Lung (tissue), 12 donors: ENCODE results near the gene NFATC1. TPM values are rescaled to one million over a fixed set of nuclear protein-coding genes. Genes with fewer than 3 reads are reported as not detected.
A peak's percentile ranks its signal among the peaks of the same experiment; 100 is the strongest.

ENCODE experiments used
- ATAC-seq: fragments of 200-7000 bp; cut with Tn5 transposase; one replicate; pipeline ENCODE4 v1.9.1; 2020; ENCODE audit warnings: moderate number of reproducible peaks; ENCODE audit not compliant: insufficient read depth, low FRiP score
- DNase-seq, 3 donors: peaks; one replicate each; pipeline ENCODE4 v3.0.0-alpha.2; 2013 to 2017
- H3K27ac ChIP-seq, 2 donors: one replicate each; pipeline ENCODE4 v1.5.1; 2013; ENCODE audit warnings: mild to moderate bottlenecking in 2 of 2, moderate library complexity in 2 of 2, control low read depth in 1 of 2, inconsistent platforms in 1 of 2, low read depth in 1 of 2, low read length in 1 of 2
- H3K27me3 ChIP-seq, 3 donors: one replicate each; pipeline ENCODE4 v1.5.1; 2013; ENCODE audit warnings: low read length in 2 of 3; ENCODE audit not compliant: control insufficient read depth in 3 of 3, insufficient read depth in 3 of 3
- H3K36me3 ChIP-seq, 4 donors: one replicate each; pipeline ENCODE4 v1.5.1; 2013; ENCODE audit warnings: low read length in 4 of 4, mild to moderate bottlenecking in 1 of 4, moderate library complexity in 1 of 4; ENCODE audit not compliant: control insufficient read depth in 4 of 4, insufficient read depth in 4 of 4
- H3K4me1 ChIP-seq, 5 donors: one replicate each; pipeline ENCODE4 v1.5.1; 2013; ENCODE audit warnings: low read length in 5 of 5, mild to moderate bottlenecking in 2 of 5, moderate library complexity in 1 of 5; ENCODE audit not compliant: control insufficient read depth in 5 of 5, insufficient read depth in 5 of 5
- H3K4me3 ChIP-seq: one replicate; pipeline ENCODE4 v1.5.1; 2013; ENCODE audit warnings: mild to moderate bottlenecking, control low read depth, moderate library complexity
- H3K9ac ChIP-seq, 2 donors: one replicate each; pipeline ENCODE4 v1.5.1; 2013; ENCODE audit warnings: low read length in 2 of 2, control low read depth in 1 of 2; ENCODE audit not compliant: insufficient read depth in 1 of 2
- H3K9me3 ChIP-seq, 4 donors: one replicate each; pipeline ENCODE4 v1.5.1; 2013; ENCODE audit warnings: low read length in 3 of 4, mild to moderate bottlenecking in 1 of 4, moderate library complexity in 1 of 4; ENCODE audit not compliant: control insufficient read depth in 4 of 4, insufficient read depth in 3 of 4
- whole genome bisulfite sequencing, 2 donors: extraction: QIAGEN DNeasy Blood & Tissue Kit; methylation state at CpG; one replicate each; pipeline ENCODE4 v1.1.7; 2013; 5-methylcytosine and 5-hydroxymethylcytosine counted together
- polyA plus RNA-seq, 2 donors: library from polyadenylated mRNA; stranded (reverse); fragments of 200-250 nt; gene quantifications; one replicate each; pipeline ENCODE4 v1.2.1, GENCODE V29; 2013
- total RNA-seq, 2 donors: library from RNA; depleted of rRNA in 1 of 2; stranded (reverse); fragments of >200 nt in 1 of 2; gene quantifications; one replicate each; pipeline ENCODE4 v1.2.1, GENCODE V29; 2014 to 2021
- TF ChIP-seq, protein P1 (sequence below): IDR thresholded peaks from 2 replicates; pipeline ENCODE4 v1.5.1; 2012; ENCODE audit warnings: mild to moderate bottlenecking; ENCODE audit errors: control extremely low read depth, extremely low read depth
- donor health status: control.
- donor health status: control.
- donor health status: Bipolar disorder and iron deficiency.
- donor health status: healthy.
- donor health status: DM: yes; HTN: yes; CAD: no.

NFATC1 gene
- total and polyA plus RNA-seq, 4 donors = 8.6 to 25.5 (median 12.9) TPM

DNA sequence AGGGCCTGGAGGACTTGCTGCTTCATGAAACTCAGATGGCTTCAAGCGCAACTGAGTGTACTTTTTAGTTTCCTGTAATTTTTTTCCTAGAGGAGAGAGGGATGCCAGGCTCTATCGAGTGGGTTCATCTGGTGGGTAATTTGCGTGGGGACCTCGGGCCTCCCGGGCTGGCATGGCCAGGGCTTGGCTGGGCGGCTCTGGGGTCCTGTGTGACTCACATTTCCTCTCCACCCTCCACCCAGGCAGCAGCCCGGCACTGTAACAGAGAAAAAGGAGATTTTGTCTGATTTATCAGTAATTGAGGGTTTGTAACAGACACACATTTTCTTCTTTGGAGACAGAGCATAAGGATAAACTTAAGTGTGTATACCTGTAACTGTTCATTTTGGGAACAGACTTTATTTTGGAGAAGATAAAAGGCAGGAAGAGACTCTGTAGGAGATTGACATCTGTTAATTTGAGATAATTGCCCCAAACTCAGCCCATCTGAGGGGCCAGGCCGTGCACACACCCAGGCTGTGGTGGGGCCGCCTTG lies 64.3 kb downstream of the NFATC1 start:
- Histone ChIP-seq H3K36me3 (peaks cover 0 to 18% (median 0%) of the 10 kb centered on the region in 4 donors), H3K27me3 (no peaks in the 10 kb centered on the region), H3K4me1 (peaks cover 0 to 11% (median 0%) of the 10 kb centered on the region in 5 donors), H3K9me3 (peaks cover 0 to 6% (median 0%) of the 10 kb centered on the region in 4 donors), H3K9ac (no peak overlapping the region), H3K27ac (peak overlapping the region in 1 of 2 donors; percentile 60), H3K4me3 (no peak overlapping the region)
- no peak for ATAC-seq
- no peak for DNase-seq
- TF ChIP-seq, protein P1, sequence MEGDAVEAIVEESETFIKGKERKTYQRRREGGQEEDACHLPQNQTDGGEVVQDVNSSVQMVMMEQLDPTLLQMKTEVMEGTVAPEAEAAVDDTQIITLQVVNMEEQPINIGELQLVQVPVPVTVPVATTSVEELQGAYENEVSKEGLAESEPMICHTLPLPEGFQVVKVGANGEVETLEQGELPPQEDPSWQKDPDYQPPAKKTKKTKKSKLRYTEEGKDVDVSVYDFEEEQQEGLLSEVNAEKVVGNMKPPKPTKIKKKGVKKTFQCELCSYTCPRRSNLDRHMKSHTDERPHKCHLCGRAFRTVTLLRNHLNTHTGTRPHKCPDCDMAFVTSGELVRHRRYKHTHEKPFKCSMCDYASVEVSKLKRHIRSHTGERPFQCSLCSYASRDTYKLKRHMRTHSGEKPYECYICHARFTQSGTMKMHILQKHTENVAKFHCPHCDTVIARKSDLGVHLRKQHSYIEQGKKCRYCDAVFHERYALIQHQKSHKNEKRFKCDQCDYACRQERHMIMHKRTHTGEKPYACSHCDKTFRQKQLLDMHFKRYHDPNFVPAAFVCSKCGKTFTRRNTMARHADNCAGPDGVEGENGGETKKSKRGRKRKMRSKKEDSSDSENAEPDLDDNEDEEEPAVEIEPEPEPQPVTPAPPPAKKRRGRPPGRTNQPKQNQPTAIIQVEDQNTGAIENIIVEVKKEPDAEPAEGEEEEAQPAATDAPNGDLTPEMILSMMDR = no peak
- 59 to 67% methylated on average over 9 of the region's 9 CpGs for WGBS, 2 donors

- TF ChIP-seq, protein P1 = no peak
- no peak for ATAC-seq
- H3K4me1 ChIP-seq = peaks cover 0 to 15% (median 3%) of the 10 kb centered on the region in 5 donors
- 88 to 92% methylated on average over 31 of the region's 31 CpGs for WGBS, 2 donors
- H3K36me3 ChIP-seq = peaks cover 0 to 18% (median 0%) of the 10 kb centered on the region in 4 donors
- DNase-seq = no peak
- no peak overlapping the region for H3K4me3 ChIP-seq
- no peaks in the 10 kb centered on the region for H3K27me3 ChIP-seq
- H3K27ac ChIP-seq = peak overlapping the region in 1 of 2 donors; percentile 23
- no peak overlapping the region for H3K9ac ChIP-seq
- H3K9me3 ChIP-seq = peaks cover 0 to 6% (median 0%) of the 10 kb centered on the region in 4 donors
These were observed 65.0 kb downstream of the NFATC1 start for GRCh38 chr18:79460481-79461300.

GRCh38 chr18:79461627-79462026 lies 65.9 kb downstream of the NFATC1 start:
- no peak overlapping the region for H3K4me3 ChIP-seq
- no peak overlapping the region for H3K27ac ChIP-seq
- TF ChIP-seq, protein P1 = no peak
- DNase-seq = no peak
- WGBS, 2 donors = 91 to 94% methylated on average over 21 to 22 of the region's 22 CpGs
- H3K4me1 ChIP-seq = peaks cover 0 to 18% (median 8%) of the 10 kb centered on the region in 5 donors
- H3K36me3 ChIP-seq = peaks cover 0 to 13% (median 0%) of the 10 kb centered on the region in 4 donors
- peaks cover 0 to 6% (median 0%) of the 10 kb centered on the region in 4 donors for H3K9me3 ChIP-seq
- ATAC-seq = no peak
- no peaks in the 10 kb centered on the region for H3K27me3 ChIP-seq
- H3K9ac ChIP-seq = no peak overlapping the region
